Fibroblast of lung (primary cell): ENCODE data around the gene UBE2L6. TPM values are rescaled to one million over a fixed set of nuclear protein-coding genes. Genes with fewer than 3 reads are reported as not detected.

Experiments used
- DNase-seq, 2 donors: peaks; one replicate each; pipeline versions ENCODE4 v3.0.0 to v3.0.0-alpha.2; 2010; ENCODE audit warnings: low read depth in 2 of 2
- H2AFZ ChIP-seq: 2 replicates; pipeline ENCODE4 v1.5.1; 2012; ENCODE audit warnings: low read length, control low read depth, inconsistent platforms
- H3K27ac ChIP-seq: 2 replicates; pipeline ENCODE4 v1.5.1; 2011; ENCODE audit warnings: low read length, control low read depth; ENCODE audit not compliant: insufficient read depth
- H3K27me3 ChIP-seq: 2 replicates; pipeline ENCODE4 v1.5.1; 2011; ENCODE audit warnings: mild to moderate bottlenecking, low read length; ENCODE audit not compliant: control insufficient read depth, insufficient read depth
- H3K36me3 ChIP-seq: 2 replicates; pipeline ENCODE4 v1.5.1; 2011; ENCODE audit warnings: low read length; ENCODE audit not compliant: control insufficient read depth, insufficient read depth
- H3K4me1 ChIP-seq: 2 replicates; pipeline ENCODE4 v1.5.1; 2011; ENCODE audit warnings: low read length; ENCODE audit not compliant: control insufficient read depth, insufficient read depth; ENCODE audit errors: extremely low read depth
- H3K4me2 ChIP-seq: 2 replicates; pipeline ENCODE4 v1.5.1; 2011; ENCODE audit warnings: low read length, control low read depth; ENCODE audit not compliant: insufficient read depth; ENCODE audit errors: extremely low read depth
- H3K4me3 ChIP-seq, 4 experiments: fragments of 200-600 bp in 1 of 4; sonication (generic) in 1 of 4; replicated peaks in 1 of 4; 2 replicates each; pipeline ENCODE4 v1.5.1; 2011 to 2016; ENCODE audit warnings: low read length in 4 of 4, low read depth in 3 of 4, mild to moderate bottlenecking in 3 of 4, control low read depth in 2 of 4, inconsistent platforms in 1 of 4, mixed read lengths in 1 of 4; ENCODE audit not compliant: insufficient read depth in 1 of 4; ENCODE audit errors: control extremely low read depth in 1 of 4
- H3K79me2 ChIP-seq: 2 replicates; pipeline ENCODE4 v1.5.1; 2012; ENCODE audit warnings: mild to moderate bottlenecking, low read length, inconsistent platforms; ENCODE audit not compliant: control insufficient read depth, insufficient read depth
- H3K9ac ChIP-seq: 2 replicates; pipeline ENCODE4 v1.5.1; 2011; ENCODE audit warnings: mild to moderate bottlenecking, low read length, control low read depth; ENCODE audit not compliant: insufficient read depth
- H3K9me3 ChIP-seq: 2 replicates; pipeline ENCODE4 v1.5.1; 2012; ENCODE audit warnings: low read depth, low read length; ENCODE audit not compliant: control insufficient read depth, insufficient read depth
- H4K20me1 ChIP-seq: 2 replicates; pipeline ENCODE4 v1.5.1; 2011; ENCODE audit warnings: low read length; ENCODE audit not compliant: control insufficient read depth, insufficient read depth; ENCODE audit errors: extremely low read depth
- EZH2 ChIP-seq: IDR thresholded peaks from 2 replicates; pipeline ENCODE4 v1.5.1; 2012; ENCODE audit warnings: low read length, control low read depth, mild to moderate bottlenecking; ENCODE audit errors: missing control alignments
- polyA plus RNA-seq, 2 donors: library from polyadenylated mRNA; depleted of rRNA in 1 of 2; stranded (reverse) in 1 of 2; unstranded in 1 of 2; fragments of >200 nt; gene quantifications; 2 replicates each; pipeline ENCODE4 v1.2.1, GENCODE V29; 2011 to 2012; ENCODE audit warnings: missing spikeins in 1 of 2
- total RNA-seq: library from RNA; depleted of rRNA; stranded (reverse); fragments of >200 nt; gene quantifications from 2 replicates; pipeline ENCODE4 v1.2.1, GENCODE V29; 2014
- TF ChIP-seq, protein P1 (sequence below), 2 donors: IDR thresholded peaks in 1 of 2; conservative IDR thresholded peaks in 1 of 2; 1 replicate in 1 of 2; 2 replicates in 1 of 2; pipeline ENCODE4 v1.5.1; 2011 to 2012; ENCODE audit warnings: low read length in 2 of 2, control low read depth in 1 of 2, inconsistent platforms in 1 of 2, low read depth in 1 of 2, mild to moderate bottlenecking in 1 of 2

The UBE2L6 gene
- total and polyA plus RNA-seq, 2 donors (not counting 1 experiment from before 2014, with no cell fraction given): 94.8 to 113 TPM

DNA sequence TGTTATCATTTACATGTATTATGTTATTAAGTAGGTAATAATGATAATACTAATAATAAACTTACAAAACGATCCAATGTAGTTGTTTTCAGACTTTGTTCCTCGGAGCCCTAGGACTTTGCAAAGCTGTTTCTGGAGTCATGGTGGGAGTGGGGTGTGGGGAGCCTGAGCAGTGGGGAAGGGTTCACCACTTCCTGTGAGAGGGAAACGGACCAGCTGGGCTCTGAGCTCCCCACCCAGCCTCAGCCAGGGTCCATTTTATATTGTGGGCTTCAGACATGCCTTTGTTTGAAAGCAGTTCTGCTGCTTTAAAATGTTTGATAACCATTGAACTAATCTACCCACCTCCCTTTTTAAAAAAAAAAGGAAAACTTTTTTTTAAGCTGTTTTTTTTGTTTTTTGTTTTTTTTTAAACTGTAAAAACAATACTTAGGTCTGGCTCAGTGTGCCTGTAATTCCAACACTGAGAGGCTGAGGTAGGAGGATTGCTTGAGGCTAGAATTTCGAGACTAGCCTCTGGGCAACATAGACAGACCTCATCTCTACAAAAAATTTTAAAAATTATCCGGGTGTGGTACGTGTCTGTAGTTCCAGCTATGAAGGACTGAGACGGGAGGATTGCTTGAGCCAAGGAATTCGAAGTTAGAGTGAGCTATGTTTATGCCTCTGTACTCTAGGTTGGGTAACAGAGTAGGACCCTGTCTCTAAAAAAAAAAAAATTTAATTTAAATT is 37.0 kb upstream of the UBE2L6 start:
- no peak overlapping the region for H3K27ac ChIP-seq
- H3K36me3 ChIP-seq: peaks cover 2% of the 10 kb centered on the region
- peak in 1 of 2 donors; percentile 18 for DNase-seq

DNA sequence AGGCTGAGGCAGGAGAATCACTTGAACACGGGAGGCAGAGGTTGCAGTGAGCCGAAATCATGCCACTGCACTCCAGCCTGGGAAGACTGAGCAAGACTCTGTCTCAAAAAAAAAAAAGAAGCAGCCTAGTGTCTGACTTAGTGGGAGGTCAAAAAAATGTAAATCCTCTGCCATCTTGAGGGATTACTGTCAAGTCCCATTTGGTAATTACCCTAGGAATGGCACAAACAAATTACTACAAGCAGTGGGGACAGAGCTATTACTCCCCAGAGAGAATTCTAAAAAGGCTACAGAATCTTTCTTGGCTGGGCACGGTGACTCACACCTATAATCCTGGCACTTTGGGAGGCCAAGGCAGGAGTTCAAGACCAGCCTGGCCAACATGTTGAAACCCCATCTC is 33.8 kb upstream of the UBE2L6 start:
- no peak for DNase-seq
- peaks cover 12% of the 10 kb centered on the region for H3K4me1 ChIP-seq
- H3K27ac ChIP-seq: no peak overlapping the region
- no peak overlapping the region for H3K4me2 ChIP-seq
- no peak for TF ChIP-seq EZH2
- TF ChIP-seq, protein P1, sequence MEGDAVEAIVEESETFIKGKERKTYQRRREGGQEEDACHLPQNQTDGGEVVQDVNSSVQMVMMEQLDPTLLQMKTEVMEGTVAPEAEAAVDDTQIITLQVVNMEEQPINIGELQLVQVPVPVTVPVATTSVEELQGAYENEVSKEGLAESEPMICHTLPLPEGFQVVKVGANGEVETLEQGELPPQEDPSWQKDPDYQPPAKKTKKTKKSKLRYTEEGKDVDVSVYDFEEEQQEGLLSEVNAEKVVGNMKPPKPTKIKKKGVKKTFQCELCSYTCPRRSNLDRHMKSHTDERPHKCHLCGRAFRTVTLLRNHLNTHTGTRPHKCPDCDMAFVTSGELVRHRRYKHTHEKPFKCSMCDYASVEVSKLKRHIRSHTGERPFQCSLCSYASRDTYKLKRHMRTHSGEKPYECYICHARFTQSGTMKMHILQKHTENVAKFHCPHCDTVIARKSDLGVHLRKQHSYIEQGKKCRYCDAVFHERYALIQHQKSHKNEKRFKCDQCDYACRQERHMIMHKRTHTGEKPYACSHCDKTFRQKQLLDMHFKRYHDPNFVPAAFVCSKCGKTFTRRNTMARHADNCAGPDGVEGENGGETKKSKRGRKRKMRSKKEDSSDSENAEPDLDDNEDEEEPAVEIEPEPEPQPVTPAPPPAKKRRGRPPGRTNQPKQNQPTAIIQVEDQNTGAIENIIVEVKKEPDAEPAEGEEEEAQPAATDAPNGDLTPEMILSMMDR (conservative IDR thresholded peaks at IDR 0.05 in 1 of 2, IDR thresholded peaks at IDR 0.05 in 1 of 2; ENCODE audit: low read depth in 1 of 2, low read length in 2 of 2): no peak
- no peaks in the 10 kb centered on the region for H3K9me3 ChIP-seq
- H3K27me3 ChIP-seq: no peaks in the 10 kb centered on the region
- H3K4me3 ChIP-seq: no peak overlapping the region
- no peak overlapping the region for H3K9ac ChIP-seq
- no peaks in the 10 kb centered on the region for H3K79me2 ChIP-seq
- peaks cover 2% of the 10 kb centered on the region for H3K36me3 ChIP-seq
- no peak overlapping the region for H2AFZ ChIP-seq
- no peaks in the 10 kb centered on the region for H4K20me1 ChIP-seq

More for the DNA sequence above, 37.0 kb upstream of the UBE2L6 start:
- Histone ChIP-seq H3K4me3 (no peak overlapping the region), H4K20me1 (no peaks in the 10 kb centered on the region), H3K27me3 (no peaks in the 10 kb centered on the region), H3K4me2 (no peak overlapping the region), H3K79me2 (no peaks in the 10 kb centered on the region), H3K9ac (no peak overlapping the region), H3K9me3 (no peaks in the 10 kb centered on the region), H2AFZ (no peak overlapping the region), H3K4me1 (peaks cover under 1% of the 10 kb centered on the region)
- TF ChIP-seq, protein P1 (conservative IDR thresholded peaks at IDR 0.05 in 1 of 2, IDR thresholded peaks at IDR 0.05 in 1 of 2; ENCODE audit: low read depth in 1 of 2, low read length in 2 of 2): no peak
- TF ChIP-seq EZH2: no peak

DNA sequence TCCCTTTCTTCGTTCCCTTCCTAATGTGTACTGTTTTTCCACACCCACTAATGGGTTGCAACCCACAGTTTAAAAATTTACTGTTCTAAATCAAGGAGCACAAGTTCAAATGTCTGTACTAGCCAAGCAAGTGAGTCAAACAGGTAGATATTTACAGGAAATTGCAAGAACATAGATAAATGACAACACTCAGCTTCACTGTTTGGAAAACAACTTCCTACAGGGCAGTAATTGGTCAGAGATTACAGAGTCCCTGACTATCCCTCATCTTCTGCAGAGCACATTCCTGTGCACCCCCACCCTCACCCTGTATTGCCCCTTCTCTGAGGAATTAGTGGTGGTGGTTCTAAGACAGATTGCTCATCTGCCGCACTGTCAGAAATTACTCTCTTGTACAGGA is 31.9 kb upstream of the UBE2L6 start:
- Histone ChIP-seq H4K20me1 (no peaks in the 10 kb centered on the region), H3K36me3 (no peaks in the 10 kb centered on the region), H3K27ac (peak overlapping the region; percentile 8), H3K4me2 (peak overlapping the region; percentile 90), H3K9me3 (no peaks in the 10 kb centered on the region), H2AFZ (no peak overlapping the region), H3K79me2 (no peaks in the 10 kb centered on the region), H3K4me1 (peaks cover 12% of the 10 kb centered on the region), H3K27me3 (no peaks in the 10 kb centered on the region), H3K9ac (no peak overlapping the region), H3K4me3 (peak overlapping the region in 2 of 4 experiments; percentile 58 to 65)
- TF ChIP-seq EZH2: no peak
- TF ChIP-seq, protein P1 (conservative IDR thresholded peaks at IDR 0.05 in 1 of 2, IDR thresholded peaks at IDR 0.05 in 1 of 2; ENCODE audit: low read depth in 1 of 2, low read length in 2 of 2): no peak
- DNase-seq: peak in 1 of 2 donors; percentile 3
